ENCODE results near the gene QSOX2. TPM values are rescaled to one million over a fixed set of nuclear protein-coding genes. Genes with fewer than 3 reads are reported as not detected.

The QSOX2 gene
- total and polyA plus RNA-seq, 4 donors = 4.9 to 12.2 (median 10.3) TPM

DNA sequence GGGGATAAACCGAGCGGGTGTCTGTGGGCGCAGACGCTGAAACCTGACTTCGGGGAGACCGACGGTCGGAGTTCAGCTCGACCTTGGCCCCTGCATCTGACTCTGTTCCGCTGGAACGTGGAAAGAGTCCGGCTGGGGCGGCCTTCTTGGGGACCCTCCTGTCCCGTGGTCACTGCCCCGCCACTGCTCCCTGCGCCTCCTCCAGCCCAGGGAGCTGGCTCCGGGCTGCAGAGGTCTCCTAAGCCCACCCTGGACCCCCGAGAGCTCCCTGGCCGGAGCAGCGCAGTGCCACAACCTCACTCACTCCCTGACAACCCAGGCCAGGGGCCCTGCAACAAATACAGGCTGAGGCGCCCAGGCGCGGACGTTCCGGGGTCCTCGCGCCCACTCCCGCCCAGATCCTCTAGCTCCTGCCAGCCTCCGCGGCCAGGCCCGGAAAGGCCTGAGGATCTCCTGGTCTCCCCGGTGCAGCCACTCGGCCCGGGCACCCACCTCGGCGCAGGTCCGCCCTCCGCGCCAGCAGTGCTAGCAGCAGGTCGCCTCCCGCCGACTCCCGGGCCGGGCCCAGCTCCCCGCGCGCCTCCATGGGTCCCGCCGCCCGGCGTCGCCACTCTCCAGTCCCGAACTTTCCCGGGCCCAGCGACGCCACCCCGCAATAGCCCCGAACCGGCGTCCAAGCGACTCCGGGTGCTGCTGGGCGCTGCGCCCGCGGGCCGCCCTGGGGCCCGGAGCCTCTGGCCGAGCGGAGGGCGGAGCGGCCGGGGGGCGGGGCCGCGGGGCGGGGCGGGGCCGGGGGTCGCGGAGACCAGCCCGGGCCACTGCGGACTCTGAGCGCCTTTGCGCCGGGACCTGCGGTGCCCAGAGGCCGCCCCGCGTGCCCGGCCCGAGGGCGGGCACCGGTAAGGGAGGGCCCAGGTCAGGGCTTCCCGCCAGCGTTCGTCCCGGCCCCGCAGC, 42.9 kb downstream of the QSOX2 start:
- peaks cover 0 to 21% (median 0%) of the 10 kb centered on the region in 4 donors for H3K9me3 ChIP-seq (ENCODE audit: control insufficient read depth in 4 of 4, insufficient read depth in 3 of 4, low read length in 3 of 4)
- WGBS, 2 donors = 12 to 17% methylated on average over 76 to 99 of the region's 99 CpGs
- H3K27me3 ChIP-seq (ENCODE audit: control insufficient read depth in 3 of 3, insufficient read depth in 3 of 3, low read length in 2 of 3) = peaks cover 33 to 58% (median 54%) of the 10 kb centered on the region in 3 donors
- ATAC-seq (ENCODE audit: insufficient read depth, low FRiP score) (no peak), DNase-seq (no peak)
- peaks cover 0 to 4% (median 0%) of the 10 kb centered on the region in 5 donors for H3K4me1 ChIP-seq (ENCODE audit: control insufficient read depth in 5 of 5, insufficient read depth in 5 of 5, low read length in 5 of 5)
- H3K4me3 ChIP-seq = no peak overlapping the region
- H3K27ac ChIP-seq (ENCODE audit: low read depth in 1 of 2, low read length in 1 of 2) = no peak overlapping the region
- H3K36me3 ChIP-seq (ENCODE audit: control insufficient read depth in 4 of 4, insufficient read depth in 4 of 4, low read length in 4 of 4) = no peaks in the 10 kb centered on the region
- no peak overlapping the region for H3K9ac ChIP-seq (ENCODE audit: insufficient read depth in 1 of 2, low read length in 2 of 2)
- TF ChIP-seq CTCF (IDR thresholded peaks at IDR 0.05; ENCODE audit: control extremely low read depth, extremely low read depth) = no peak

- Histone ChIP-seq H3K9ac (ENCODE audit: insufficient read depth in 1 of 2, low read length in 2 of 2) (no peak overlapping the region), H3K27me3 (ENCODE audit: control insufficient read depth in 3 of 3, insufficient read depth in 3 of 3, low read length in 2 of 3) (peaks cover 39 to 64% (median 54%) of the 10 kb centered on the region in 3 donors), H3K4me3 (no peak overlapping the region), H3K36me3 (ENCODE audit: control insufficient read depth in 4 of 4, insufficient read depth in 4 of 4, low read length in 4 of 4) (no peaks in the 10 kb centered on the region), H3K27ac (ENCODE audit: low read depth in 1 of 2, low read length in 1 of 2) (no peak overlapping the region), H3K9me3 (ENCODE audit: control insufficient read depth in 4 of 4, insufficient read depth in 3 of 4, low read length in 3 of 4) (peaks cover 0 to 21% (median 0%) of the 10 kb centered on the region in 4 donors), H3K4me1 (ENCODE audit: control insufficient read depth in 5 of 5, insufficient read depth in 5 of 5, low read length in 5 of 5) (peaks cover 0 to 4% (median 0%) of the 10 kb centered on the region in 5 donors)
- DNase-seq (peak; percentile 31 to 63 (median 40)), ATAC-seq (ENCODE audit: insufficient read depth, low FRiP score) (no peak)
- TF ChIP-seq CTCF (IDR thresholded peaks at IDR 0.05; ENCODE audit: control extremely low read depth, extremely low read depth) = no peak
- 7 to 8% methylated on average over 66 to 85 of the region's 85 CpGs for WGBS, 2 donors
Measured at GRCh38 chr9:136201609-136202453, 43.8 kb downstream of the QSOX2 start.

- Histone ChIP-seq H3K27me3 (ENCODE audit: control insufficient read depth in 3 of 3, insufficient read depth in 3 of 3, low read length in 2 of 3) (peaks cover 42 to 71% (median 54%) of the 10 kb centered on the region in 3 donors), H3K9ac (ENCODE audit: insufficient read depth in 1 of 2, low read length in 2 of 2) (no peak overlapping the region), H3K9me3 (ENCODE audit: control insufficient read depth in 4 of 4, insufficient read depth in 3 of 4, low read length in 3 of 4) (peaks cover 0 to 23% (median 0%) of the 10 kb centered on the region in 4 donors), H3K4me1 (ENCODE audit: control insufficient read depth in 5 of 5, insufficient read depth in 5 of 5, low read length in 5 of 5) (peaks cover 0 to 4% (median 0%) of the 10 kb centered on the region in 5 donors), H3K27ac (ENCODE audit: low read depth in 1 of 2, low read length in 1 of 2) (no peak overlapping the region), H3K36me3 (ENCODE audit: control insufficient read depth in 4 of 4, insufficient read depth in 4 of 4, low read length in 4 of 4) (no peaks in the 10 kb centered on the region), H3K4me3 (no peak overlapping the region)
- 54 to 55% methylated on average over 13 of the region's 13 CpGs for WGBS, 2 donors
- no peak for ATAC-seq (ENCODE audit: insufficient read depth, low FRiP score)
- no peak for DNase-seq
- TF ChIP-seq CTCF (IDR thresholded peaks at IDR 0.05; ENCODE audit: control extremely low read depth, extremely low read depth) = no peak
Measured at GRCh38 chr9:136201174-136201573, 44.4 kb downstream of the QSOX2 start.
